H1 (cell line): Measurements from ENCODE around the gene GNAO1.

Source experiments
- ASH2L ChIP-seq: fragments of 200-600, 300-600 bp; sonication (generic); IDR thresholded peaks from one replicate; pipeline ENCODE4 v1.7.1; 2017; ENCODE audit warnings: low read length
- CHD2 ChIP-seq: IDR thresholded peaks from 2 replicates; pipeline ENCODE4 v1.6.1; 2012; ENCODE audit warnings: low read length, improper control_type of control experiment
- EZH2 ChIP-seq: fragments of 200-600 bp; sonication (generic); IDR thresholded peaks from 2 replicates; pipeline ENCODE4 v1.7.1; 2012; ENCODE audit warnings: low read depth, mild to moderate bottlenecking, moderate library complexity, low read length, inconsistent platforms; ENCODE audit not compliant: severe bottlenecking
- HDAC2 ChIP-seq, 2 experiments: fragments of 300-600 bp in 1 of 2; sonication (generic) in 1 of 2; IDR thresholded peaks; 2 replicates each; pipeline ENCODE4 v1.6.1; 2011 to 2012; ENCODE audit warnings: low read depth in 2 of 2, low read length in 2 of 2, mild to moderate bottlenecking in 2 of 2, moderate library complexity in 2 of 2, borderline replicate concordance in 1 of 2, inconsistent platforms in 1 of 2
- KDM5A ChIP-seq: fragments of 200-600 bp; IDR thresholded peaks from 2 replicates; pipeline ENCODE4 v1.7.1; 2012; ENCODE audit warnings: mild to moderate bottlenecking, low read length, inconsistent platforms, mixed read lengths
- MAFK ChIP-seq: IDR thresholded peaks from 2 replicates; pipeline ENCODE4 v1.6.1; 2012; ENCODE audit warnings: low read depth, mild to moderate bottlenecking, improper control_type of control experiment, low read length
- MAX ChIP-seq: IDR thresholded peaks from 2 replicates; pipeline ENCODE4 v1.6.1; 2012; ENCODE audit warnings: inconsistent platforms
- POLR2A ChIP-seq, 2 experiments: IDR thresholded peaks; 1 replicate in 1 of 2; 2 replicates in 1 of 2; pipeline ENCODE4 v1.6.1; 2011; ENCODE audit warnings: low read depth in 2 of 2, low read length in 2 of 2, mild to moderate bottlenecking in 2 of 2; ENCODE audit errors: control extremely low read depth in 1 of 2
- SIN3A ChIP-seq, 2 experiments: IDR thresholded peaks in 1 of 2; conservative IDR thresholded peaks in 1 of 2; 2 replicates each; pipeline ENCODE4 v1.6.1; 2011 to 2012; ENCODE audit warnings: low read length in 2 of 2, improper control_type of control experiment in 1 of 2, low read depth in 1 of 2, mild to moderate bottlenecking in 1 of 2
- TAF1 ChIP-seq: IDR thresholded peaks from 2 replicates; pipeline ENCODE4 v1.6.1; 2011; ENCODE audit warnings: mild to moderate bottlenecking, low read depth, low read length
- TBP ChIP-seq: IDR thresholded peaks from 2 replicates; pipeline ENCODE4 v1.6.1; 2011; ENCODE audit warnings: low read depth, low read length, improper control_type of control experiment
- TF ChIP-seq, protein P1 (sequence below), 3 experiments: IDR thresholded peaks; 1 replicate in 2 of 3; 2 replicates in 1 of 3; pipeline versions ENCODE4 v1.5.1 to v1.6.1; 2011; ENCODE audit warnings: low read length in 3 of 3, mild to moderate bottlenecking in 3 of 3, inconsistent platforms in 2 of 3, low read depth in 1 of 3, moderate library complexity in 1 of 3; ENCODE audit not compliant: insufficient read depth in 1 of 3; ENCODE audit errors: control extremely low read depth in 1 of 3
- TF ChIP-seq, protein P2 (sequence below): IDR thresholded peaks from 2 replicates; pipeline ENCODE4 v1.6.1; 2011; ENCODE audit warnings: low read length, improper control_type of control experiment

DNA sequence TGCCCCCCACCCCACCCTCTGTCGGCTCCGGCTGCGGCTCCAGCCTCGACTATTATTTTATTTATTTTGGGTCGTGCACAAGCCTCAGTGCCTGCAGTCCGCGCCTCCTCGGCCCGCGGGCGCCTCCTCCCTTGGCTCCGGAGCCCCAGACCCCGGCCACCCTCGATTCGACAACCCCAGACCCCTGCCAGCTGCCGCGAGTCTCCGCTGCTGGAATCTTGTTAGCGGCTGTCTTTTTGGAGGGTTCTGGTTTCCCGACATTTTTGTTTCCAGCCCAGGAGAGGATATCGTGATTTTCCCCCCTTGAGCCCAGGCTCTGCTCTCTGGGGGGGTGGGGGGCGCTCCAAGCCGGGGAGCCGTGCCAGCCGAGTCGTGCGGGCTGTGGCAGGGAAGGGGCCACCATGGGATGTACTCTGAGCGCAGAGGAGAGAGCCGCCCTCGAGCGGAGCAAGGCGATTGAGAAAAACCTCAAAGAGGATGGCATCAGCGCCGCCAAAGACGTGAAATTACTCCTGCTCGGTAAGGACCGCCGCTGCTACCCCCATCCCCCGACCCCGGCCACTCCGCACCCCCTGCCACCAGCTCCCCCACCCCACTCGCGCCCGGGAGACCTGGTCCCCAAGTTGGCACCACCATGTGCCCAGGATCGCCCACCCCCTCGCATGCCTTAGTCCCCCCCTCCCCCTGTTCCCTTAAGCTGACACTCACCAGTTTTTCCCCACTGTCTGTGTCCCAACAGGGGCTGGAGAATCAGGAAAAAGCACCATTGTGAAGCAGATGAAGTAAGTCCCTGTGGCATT lies 746 bp downstream of the GNAO1 start:
- TF ChIP-seq, protein P1, sequence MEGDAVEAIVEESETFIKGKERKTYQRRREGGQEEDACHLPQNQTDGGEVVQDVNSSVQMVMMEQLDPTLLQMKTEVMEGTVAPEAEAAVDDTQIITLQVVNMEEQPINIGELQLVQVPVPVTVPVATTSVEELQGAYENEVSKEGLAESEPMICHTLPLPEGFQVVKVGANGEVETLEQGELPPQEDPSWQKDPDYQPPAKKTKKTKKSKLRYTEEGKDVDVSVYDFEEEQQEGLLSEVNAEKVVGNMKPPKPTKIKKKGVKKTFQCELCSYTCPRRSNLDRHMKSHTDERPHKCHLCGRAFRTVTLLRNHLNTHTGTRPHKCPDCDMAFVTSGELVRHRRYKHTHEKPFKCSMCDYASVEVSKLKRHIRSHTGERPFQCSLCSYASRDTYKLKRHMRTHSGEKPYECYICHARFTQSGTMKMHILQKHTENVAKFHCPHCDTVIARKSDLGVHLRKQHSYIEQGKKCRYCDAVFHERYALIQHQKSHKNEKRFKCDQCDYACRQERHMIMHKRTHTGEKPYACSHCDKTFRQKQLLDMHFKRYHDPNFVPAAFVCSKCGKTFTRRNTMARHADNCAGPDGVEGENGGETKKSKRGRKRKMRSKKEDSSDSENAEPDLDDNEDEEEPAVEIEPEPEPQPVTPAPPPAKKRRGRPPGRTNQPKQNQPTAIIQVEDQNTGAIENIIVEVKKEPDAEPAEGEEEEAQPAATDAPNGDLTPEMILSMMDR (IDR thresholded peaks at IDR 0.05; ENCODE audit: control extremely low read depth in 1 of 3, insufficient read depth in 1 of 3, low read depth in 1 of 3, low read length in 3 of 3): no peak
- TF ChIP-seq SIN3A (conservative IDR thresholded peaks at IDR 0.05 in 1 of 2, IDR thresholded peaks at IDR 0.05 in 1 of 2; ENCODE audit: low read depth in 1 of 2, low read length in 2 of 2) (0 out of 4 replicates have a peak, but pooled peaks of 1 of the 2 experiments have one; percentile 23), HDAC2 (IDR thresholded peaks at IDR 0.05; ENCODE audit: borderline replicate concordance in 1 of 2, low read depth in 2 of 2, low read length in 2 of 2) (no peak), POLR2A (IDR thresholded peaks at IDR 0.05; ENCODE audit: control extremely low read depth in 1 of 2, low read depth in 2 of 2, low read length in 2 of 2) (no peak), TBP (no peak), CHD2 (no peak), ASH2L (peak; percentile 30), MAX (no peak), EZH2 (no peak), KDM5A (no peak), MAFK (no peak), TAF1 (no peak)
- TF ChIP-seq, protein P2, sequence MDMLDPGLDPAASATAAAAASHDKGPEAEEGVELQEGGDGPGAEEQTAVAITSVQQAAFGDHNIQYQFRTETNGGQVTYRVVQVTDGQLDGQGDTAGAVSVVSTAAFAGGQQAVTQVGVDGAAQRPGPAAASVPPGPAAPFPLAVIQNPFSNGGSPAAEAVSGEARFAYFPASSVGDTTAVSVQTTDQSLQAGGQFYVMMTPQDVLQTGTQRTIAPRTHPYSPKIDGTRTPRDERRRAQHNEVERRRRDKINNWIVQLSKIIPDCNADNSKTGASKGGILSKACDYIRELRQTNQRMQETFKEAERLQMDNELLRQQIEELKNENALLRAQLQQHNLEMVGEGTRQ: no peak
